Right ventricle myocardium superior (tissue), 1 donor: ENCODE results near the gene SUPT4H1. TPM values are rescaled to one million over a fixed set of nuclear protein-coding genes. Genes with fewer than 3 reads are reported as not detected.

Experiments
- ATAC-seq: fragments of 200-7000 bp; cut with Tn5 transposase; one replicate; pipeline ENCODE4 v1.9.1; 2020; ENCODE audit warnings: mild to moderate bottlenecking; ENCODE audit not compliant: poor library complexity
- DNase-seq: peaks from one replicate; pipeline ENCODE4 v3.0.0-alpha.2; 2020
- intact Hi-C: fragments of 100-400 bp; cut with DNase I; formaldehyde crosslinking; loops from one replicate; pipeline ENCODE4 v1.11.2; 2022
- total RNA-seq: library from RNA; stranded (reverse); fragmentation: NEBNext Ultra II Directional; extraction: Animal tissue kit (Norgen Biotek cat#: 25700); gene quantifications from one replicate; pipeline ENCODE4 v1.2.1, GENCODE V29; 2021
- donor health status: DM: no; HTN: yes; CAD: no; lungs with severe emphysema.

SUPT4H1 gene
- total RNA-seq, 1 donor from 2014 or later: 59.2 TPM

GRCh38 chr17:58313815-58314705 lies 37.9 kb downstream of the SUPT4H1 start:
- DNase-seq (no peak), ATAC-seq (no peak)
- intact Hi-C loops: no loop called here

GRCh38 chr17:58312829-58313228 lies 39.2 kb downstream of the SUPT4H1 start:
- DNase-seq (no peak), ATAC-seq (no peak)
- intact Hi-C loops: no loop called here

- DNase-seq (peak; percentile 26), ATAC-seq (no peak)
- intact Hi-C loops: no loop called here
These were observed 39.9 kb downstream of the SUPT4H1 start for GRCh38 chr17:58312021-58312630.

- ATAC-seq: no peak
- intact Hi-C loops: no loop called here
- peak; percentile 17 for DNase-seq
These were observed 40.5 kb downstream of the SUPT4H1 start for GRCh38 chr17:58311429-58311894.

GRCh38 chr17:58310511-58311428 lies 41.2 kb downstream of the SUPT4H1 start:
- ATAC-seq (no peak), DNase-seq (peak; percentile 27)
- intact Hi-C loops: no loop called here

GRCh38 chr17:58309918-58310259 lies 42.1 kb downstream of the SUPT4H1 start:
- intact Hi-C loops: no loop called here
- ATAC-seq: no peak

GRCh38 chr17:58308985-58309917 lies 42.8 kb downstream of the SUPT4H1 start:
- no peak for DNase-seq
- intact Hi-C loops: no loop called here

More at GRCh38 chr17:58309918-58310259, 42.1 kb downstream of the SUPT4H1 start:
- DNase-seq: no peak

GRCh38 chr17:58308173-58308984 lies 43.6 kb downstream of the SUPT4H1 start:
- no peak for ATAC-seq
- peak; percentile 37 for DNase-seq
- intact Hi-C loops: no loop called here

More at GRCh38 chr17:58308985-58309917, 42.8 kb downstream of the SUPT4H1 start:
- no peak for ATAC-seq

GRCh38 chr17:58307468-58308172 lies 44.4 kb downstream of the SUPT4H1 start:
- ATAC-seq (no peak), DNase-seq (peak; percentile 30)
- intact Hi-C loops: no loop called here

GRCh38 chr17:58306131-58306951 lies 45.7 kb downstream of the SUPT4H1 start:
- DNase-seq: peak; percentile 20
- no peak for ATAC-seq
- intact Hi-C loops: no loop called here

GRCh38 chr17:58305626-58306025 lies 46.4 kb downstream of the SUPT4H1 start:
- intact Hi-C loops: no loop called here
- DNase-seq (peak; percentile 17), ATAC-seq (no peak)

GRCh38 chr17:58304750-58305486 lies 47.1 kb downstream of the SUPT4H1 start:
- ATAC-seq (no peak), DNase-seq (peak; percentile 30)
- intact Hi-C loops: no loop called here

GRCh38 chr17:58303971-58304749 lies 47.8 kb downstream of the SUPT4H1 start:
- ATAC-seq: peak; percentile 79
- intact Hi-C loops: no loop called here
- peak; percentile 62 for DNase-seq

- ATAC-seq (no peak), DNase-seq (peak; percentile 18)
- intact Hi-C loops: no loop called here
These were observed 48.9 kb downstream of the SUPT4H1 start for GRCh38 chr17:58302919-58303585.
